Heart left ventricle (tissue), 16 donors: Measurements from ENCODE around the gene PRKAA1. TPM values are rescaled to one million over a fixed set of nuclear protein-coding genes. Genes with fewer than 3 reads are reported as not detected.
"Not testable (repeated sequence)": the region's sequence is repeated elsewhere in the genome, so short reads cannot be mapped to it uniquely, and the experiment has no call there.

ENCODE experiments used
- ATAC-seq, 4 donors: fragments of 200-7000 bp; cut with Tn5 transposase; one replicate each; pipeline ENCODE4 v1.9.1; 2020 to 2022; ENCODE audit warnings: moderate library complexity in 4 of 4, mild to moderate bottlenecking in 3 of 4, moderate number of reproducible peaks in 1 of 4
- DNase-seq, 5 donors: peaks; one replicate each; pipeline ENCODE4 v3.0.0-alpha.2; 2020
- H3K27ac ChIP-seq, 12 donors: fragments of 200-600 bp; sonication (generic) in 4 of 12; one replicate each; pipeline versions ENCODE4 v1.5.0 to v1.8.0; 2016 to 2022; ENCODE audit warnings: mild to moderate bottlenecking in 2 of 12
- H3K27me3 ChIP-seq, 9 donors: fragments of 200-600 bp; sonication (generic) in 2 of 9; one replicate each; pipeline versions ENCODE4 v1.5.1 to v1.8.0; 2016 to 2022; ENCODE audit warnings: mild to moderate bottlenecking in 3 of 9
- H3K36me3 ChIP-seq, 9 donors: fragments of 200-600 bp; sonication (generic) in 2 of 9; one replicate each; pipeline versions ENCODE4 v1.5.0 to v1.8.0; 2018 to 2022; ENCODE audit warnings: mild to moderate bottlenecking in 2 of 9
- H3K4me1 ChIP-seq, 12 donors: fragments of 200-600 bp; sonication (generic) in 4 of 12; one replicate each; pipeline versions ENCODE4 v1.5.0 to v1.8.0; 2016 to 2022; ENCODE audit warnings: mild to moderate bottlenecking in 3 of 12
- H3K4me3 ChIP-seq, 12 donors: fragments of 200-600 bp; sonication (generic) in 4 of 12; one replicate each; pipeline versions ENCODE4 v1.5.0 to v1.8.0; 2017 to 2022; ENCODE audit warnings: mild to moderate bottlenecking in 9 of 12, moderate library complexity in 4 of 12
- H3K9me3 ChIP-seq, 12 donors: fragments of 200-600 bp; sonication (generic) in 4 of 12; one replicate each; pipeline versions ENCODE4 v1.5.0 to v1.8.0; 2016 to 2022; ENCODE audit warnings: mild to moderate bottlenecking in 1 of 12
- CTCF ChIP-seq, 12 donors: fragments of 200-600 bp; sonication (generic) in 4 of 12; IDR thresholded peaks; one replicate each; pipeline versions ENCODE4 v1.5.0 to v1.8.0; 2018 to 2022; ENCODE audit warnings: antibody characterized with exemption in 12 of 12, mild to moderate bottlenecking in 5 of 12
- POLR2A ChIP-seq, 2 donors: fragments of 450-650 bp; IDR thresholded peaks; one replicate each; pipeline ENCODE4 v1.6.1; 2017; ENCODE audit warnings: antibody characterized with exemption in 2 of 2, mild to moderate bottlenecking in 2 of 2, moderate library complexity in 2 of 2
- WGBS, 4 donors: extraction: QIAGEN DNeasy Blood & Tissue Kit in 2 of 4; methylation state at CpG; one replicate each; pipeline versions ENCODE4 v1.1.5 to v1.1.7; 2013 to 2018; 5-methylcytosine and 5-hydroxymethylcytosine counted together
- intact Hi-C, 10 donors: fragments of 100-400 bp; cut with DNase I; formaldehyde crosslinking; loops; one replicate each; pipeline versions ENCODE4 v1.11.1 to v1.14.2; 2022
- polyA plus RNA-seq, 2 donors: library from polyadenylated mRNA; stranded (reverse); fragments of 200-250 nt; gene quantifications; one replicate each; pipeline ENCODE4 v1.2.3, GENCODE V29; 2013
- total RNA-seq, 9 donors: library from RNA; depleted of rRNA in 2 of 9; stranded (reverse); fragments of >200 nt in 2 of 9; fragmentation: NEBNext Ultra II Directional in 3 of 9; extraction: Animal tissue kit (Norgen Biotek cat#: 25700) in 3 of 9; gene quantifications; one replicate each; pipeline versions ENCODE4 v1.1.0 to v1.2.4, GENCODE V29; 2016 to 2023
- donor health status: ischemic (EF 13 %, LVEDD 7.1; RV severe dilation, severe dysfunction).
- donor health status: healthy with polysubstance abuse.
- donor health status: DM: no; HTN: yes; CAD: no.
- donor health status: DM: no; HTN: no; CAD: no.
- donor health status: ischemic (EF 25% LVEDD 6.9; RV normal size, moderate dysfunction).
- donor health status: ischemic (EF 25% LVEDD 5.7; RV mildly dilated, moderate dysfunction).
- donor health status: healthy.
- donor health status: DM: yes; HTN: yes; CAD: no.
- donor health status: ischemic (EF 35%, LVEDD 5.7; RV mildly dilated, moderate dysfunction).
- donor health status: nonischemic (EF 11% LVEDD 7.7; RV severe dilation, severe dysfunction).
- donor health status: DM: yes; HTN: yes; CAD: no.
- donor health status: PGD.
- donor health status: ischemic (EF 29% LVEDD 5.4; RV normal size, mild dysfunction).
- donor health status: nonischemic (EF 23%, LVEDD 6.1; RV moderate dilation, normal function).

PRKAA1 gene
- total and polyA plus RNA-seq, 11 donors: 13.5 to 53.3 (median 42.6) TPM

GRCh38 chr5:40826489-40827187 is 28.5 kb upstream of the PRKAA1 start:
- DNase-seq (no peak), ATAC-seq (no peak)
- 85 to 93% (median 92%) methylated on average over 5 of the region's 5 CpGs for WGBS, 4 donors
- Histone ChIP-seq H3K27me3 (no peaks in the 10 kb centered on the region), H3K4me1 (no peaks in the 10 kb centered on the region), H3K36me3 (peaks cover 2 to 69% (median 60%) of the 10 kb centered on the region in 9 donors), H3K27ac (no peak overlapping the region), H3K9me3 (no peaks in the 10 kb centered on the region), H3K4me3 (no peak overlapping the region)
- TF ChIP-seq CTCF (IDR thresholded peaks at IDR 0.05): no peak
- TF ChIP-seq POLR2A (IDR thresholded peaks at IDR 0.05): no peak
- intact Hi-C loops: no loop called here

- H3K4me3 ChIP-seq, DNase-seq, ATAC-seq, H3K4me1 ChIP-seq, H3K27ac ChIP-seq, H3K9me3 ChIP-seq, intact Hi-C loops, H3K27me3 ChIP-seq: not testable (repeated sequence)
- 91 to 95% (median 94%) methylated on average over 11 of the region's 11 CpGs for WGBS, 4 donors
- peaks cover 0 to 58% (median 49%) of the 10 kb centered on the region in 9 donors for H3K36me3 ChIP-seq
These were observed 27.4 kb upstream of the PRKAA1 start for GRCh38 chr5:40825461-40826043.

- H3K4me3 ChIP-seq: no peak overlapping the region
- intact Hi-C loops: no loop called here
- no peaks in the 10 kb centered on the region for H3K9me3 ChIP-seq
- ATAC-seq (no peak), DNase-seq (no peak)
- no peaks in the 10 kb centered on the region for H3K27me3 ChIP-seq
- 33 to 61% (median 37%) methylated on average over 1 of the region's 1 CpG for WGBS, 4 donors
- H3K27ac ChIP-seq: no peak overlapping the region
- H3K36me3 ChIP-seq: peaks cover 0 to 38% (median 28%) of the 10 kb centered on the region in 9 donors
- H3K4me1 ChIP-seq: no peaks in the 10 kb centered on the region
- TF ChIP-seq POLR2A (IDR thresholded peaks at IDR 0.05): no peak
- no peak for TF ChIP-seq CTCF (IDR thresholded peaks at IDR 0.05)
These were observed 25.3 kb upstream of the PRKAA1 start for GRCh38 chr5:40823459-40823858.

GRCh38 chr5:40813698-40814281 is 15.6 kb upstream of the PRKAA1 start:
- no peaks in the 10 kb centered on the region for H3K27me3 ChIP-seq
- no peaks in the 10 kb centered on the region for H3K36me3 ChIP-seq
- H3K27ac ChIP-seq: no peak overlapping the region
- no peak for DNase-seq
- no peak overlapping the region for H3K4me3 ChIP-seq
- WGBS, 4 donors: 89 to 96% (median 93%) methylated on average over 2 of the region's 2 CpGs
- no peak for ATAC-seq
- H3K4me1 ChIP-seq: no peaks in the 10 kb centered on the region
- no peaks in the 10 kb centered on the region for H3K9me3 ChIP-seq
- intact Hi-C loops: no loop called here
- TF ChIP-seq POLR2A (IDR thresholded peaks at IDR 0.05) (no peak), CTCF (IDR thresholded peaks at IDR 0.05) (no peak)
